Mammary epithelial cell (primary cell): ENCODE results near the gene STIM1.

Experiments
- EZH2 ChIP-seq: IDR thresholded peaks from 2 replicates; pipeline ENCODE4 v1.6.1; 2012; ENCODE audit warnings: low read length, inconsistent platforms, borderline replicate concordance
- TF ChIP-seq, protein P1 (sequence below), 2 donors: IDR thresholded peaks in 1 of 2; conservative IDR thresholded peaks in 1 of 2; 2 replicates each; pipeline ENCODE4 v1.5.1; 2011 to 2012; ENCODE audit warnings: inconsistent platforms in 2 of 2, low read length in 2 of 2, mild to moderate bottlenecking in 2 of 2, control low read depth in 1 of 2, low read depth in 1 of 2; ENCODE audit not compliant: insufficient read depth in 1 of 2; ENCODE audit errors: extremely low read depth in 1 of 2

GRCh38 chr11:4018641-4019040 lies 163.2 kb downstream of the STIM1 start:
- TF ChIP-seq, protein P1, sequence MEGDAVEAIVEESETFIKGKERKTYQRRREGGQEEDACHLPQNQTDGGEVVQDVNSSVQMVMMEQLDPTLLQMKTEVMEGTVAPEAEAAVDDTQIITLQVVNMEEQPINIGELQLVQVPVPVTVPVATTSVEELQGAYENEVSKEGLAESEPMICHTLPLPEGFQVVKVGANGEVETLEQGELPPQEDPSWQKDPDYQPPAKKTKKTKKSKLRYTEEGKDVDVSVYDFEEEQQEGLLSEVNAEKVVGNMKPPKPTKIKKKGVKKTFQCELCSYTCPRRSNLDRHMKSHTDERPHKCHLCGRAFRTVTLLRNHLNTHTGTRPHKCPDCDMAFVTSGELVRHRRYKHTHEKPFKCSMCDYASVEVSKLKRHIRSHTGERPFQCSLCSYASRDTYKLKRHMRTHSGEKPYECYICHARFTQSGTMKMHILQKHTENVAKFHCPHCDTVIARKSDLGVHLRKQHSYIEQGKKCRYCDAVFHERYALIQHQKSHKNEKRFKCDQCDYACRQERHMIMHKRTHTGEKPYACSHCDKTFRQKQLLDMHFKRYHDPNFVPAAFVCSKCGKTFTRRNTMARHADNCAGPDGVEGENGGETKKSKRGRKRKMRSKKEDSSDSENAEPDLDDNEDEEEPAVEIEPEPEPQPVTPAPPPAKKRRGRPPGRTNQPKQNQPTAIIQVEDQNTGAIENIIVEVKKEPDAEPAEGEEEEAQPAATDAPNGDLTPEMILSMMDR (conservative IDR thresholded peaks at IDR 0.05 in 1 of 2, IDR thresholded peaks at IDR 0.05 in 1 of 2; ENCODE audit: extremely low read depth in 1 of 2, insufficient read depth in 1 of 2, low read depth in 1 of 2, low read length in 2 of 2): no peak
- no peak for TF ChIP-seq EZH2
